GM21515 (cell line): ENCODE data around the gene ACAD9.
A peak's percentile ranks its signal among the peaks of the same experiment; 100 is the strongest.
"Not testable (repeated sequence)": the region's sequence is repeated elsewhere in the genome, so short reads cannot be mapped to it uniquely, and the experiment has no call there.

Experiments used
- ATAC-seq: cut with Tn5 transposase; IDR thresholded peaks from one replicate; pipeline ENCODE4 v1.9.1; 2021; ENCODE audit not compliant: unreplicated experiment

ACAD9 gene

DNA sequence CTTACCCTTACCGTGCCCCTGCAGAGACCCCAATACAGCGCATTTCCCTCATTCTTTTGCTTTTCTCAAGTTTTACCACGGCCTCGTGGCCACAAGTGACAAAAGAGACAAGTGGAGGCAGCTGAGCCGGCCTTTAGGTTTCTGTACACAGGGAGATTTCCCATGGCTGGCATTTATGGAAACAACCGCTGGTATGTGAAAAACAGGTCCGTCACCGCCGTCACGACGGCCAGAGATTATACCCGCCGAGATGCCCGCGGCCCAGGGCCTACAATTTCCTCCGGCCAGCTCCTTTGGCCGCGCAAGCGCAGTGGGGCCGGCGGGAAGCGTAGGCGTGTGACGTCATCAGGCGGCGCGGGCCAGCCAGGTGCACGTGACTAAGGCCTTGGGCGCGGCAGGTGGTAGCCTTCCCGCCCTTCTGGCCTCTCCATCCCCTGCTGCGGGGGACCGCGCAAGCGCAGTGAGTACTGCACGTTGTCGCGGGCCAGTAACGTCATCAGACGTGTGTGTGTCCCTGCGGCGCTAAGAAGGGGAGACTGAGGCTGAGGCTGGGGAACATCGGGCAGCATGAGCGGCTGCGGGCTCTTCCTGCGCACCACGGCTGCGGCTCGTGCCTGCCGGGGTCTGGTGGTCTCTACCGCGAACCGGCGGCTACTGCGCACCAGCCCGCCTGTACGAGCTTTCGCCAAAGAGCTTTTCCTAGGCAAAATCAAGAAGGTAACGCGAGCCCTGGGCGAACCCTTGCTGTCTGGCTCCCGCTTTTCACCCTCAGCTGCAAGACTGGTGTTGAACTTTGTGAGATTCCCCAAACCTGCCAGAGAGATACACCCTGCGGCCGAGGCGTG lies at the start of gene ACAD9:
TSS of gene ACAD9 (plus strand) at position 496 of the 845 bp plus-strand sequence. CDS start at position 568, 72 bp downstream.
- ATAC-seq = peak; percentile 88

DNA sequence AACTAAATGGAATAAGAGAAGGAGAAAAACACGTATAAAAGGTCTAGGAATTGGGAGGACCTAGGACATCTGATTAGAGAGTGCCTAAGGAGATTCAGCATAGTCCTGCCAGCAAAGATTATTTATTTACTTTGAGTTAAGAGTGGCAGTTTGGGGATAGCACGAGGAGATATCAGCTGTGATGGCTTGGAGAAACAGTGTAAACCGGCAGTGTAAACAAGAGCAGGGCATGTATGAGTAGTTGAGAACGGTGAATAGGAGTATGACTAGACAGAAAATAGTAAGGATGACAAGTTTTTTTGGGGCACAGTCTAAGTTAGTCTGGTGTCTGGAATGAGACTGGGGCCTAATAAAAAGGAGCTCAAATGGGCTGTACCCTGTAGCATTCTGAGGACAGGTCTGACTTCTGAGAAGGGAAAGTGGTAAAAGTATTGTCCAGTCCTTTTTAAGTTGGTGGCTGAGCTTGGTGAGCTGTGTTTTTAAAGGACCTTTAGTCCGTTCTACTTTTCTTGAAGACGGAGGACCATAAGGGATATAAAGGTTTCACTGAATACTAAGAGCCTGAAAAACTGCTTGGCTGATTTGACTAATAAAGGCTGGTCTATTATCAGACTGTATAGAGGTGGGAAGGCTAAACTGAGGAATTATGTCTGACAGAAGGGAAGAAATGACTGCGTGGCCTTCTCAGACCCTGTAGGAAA lies 49.3 kb upstream of the ACAD9 start:
- ATAC-seq = not testable (repeated sequence)

DNA sequence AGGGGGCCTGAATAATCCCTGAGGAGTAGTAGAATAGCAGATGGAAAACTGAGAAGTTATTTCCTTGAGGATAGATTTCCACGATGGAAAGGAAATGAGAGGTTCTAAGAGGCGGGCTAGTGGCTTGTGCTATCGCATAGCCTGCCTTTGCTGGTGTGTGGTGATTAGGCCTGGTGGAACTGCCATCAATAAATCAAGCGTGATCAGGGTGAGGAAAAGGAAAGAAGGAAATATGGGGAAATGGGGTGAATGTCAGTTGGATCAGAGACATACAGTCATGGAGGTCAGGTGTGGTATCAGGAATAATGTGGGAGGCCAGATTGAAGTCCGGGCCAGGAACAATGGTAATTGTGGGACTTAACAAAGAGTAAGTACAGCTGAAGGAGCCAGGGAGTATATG lies 48.7 kb upstream of the ACAD9 start:
- ATAC-seq = not testable (repeated sequence)

DNA sequence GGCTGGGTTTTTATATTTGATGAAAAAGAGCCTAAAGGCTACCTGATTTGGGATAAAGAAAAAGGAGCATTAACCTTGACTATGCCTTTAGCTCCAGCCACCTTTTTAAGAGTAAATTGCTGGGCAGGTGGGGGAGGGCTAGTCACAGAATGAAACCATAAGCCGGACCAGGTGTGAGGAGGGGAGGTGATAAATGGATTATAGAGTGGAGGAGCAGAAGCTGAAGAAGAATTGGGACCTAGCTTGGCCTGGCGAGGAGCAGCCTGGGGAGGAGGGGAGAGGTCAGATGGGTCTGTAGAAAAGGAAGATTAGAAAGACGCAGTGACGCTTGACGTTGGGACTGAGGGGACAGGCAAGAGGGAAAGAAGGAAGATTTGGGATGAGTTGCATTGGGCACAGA lies 46.4 kb upstream of the ACAD9 start:
- ATAC-seq = not testable (repeated sequence)

DNA sequence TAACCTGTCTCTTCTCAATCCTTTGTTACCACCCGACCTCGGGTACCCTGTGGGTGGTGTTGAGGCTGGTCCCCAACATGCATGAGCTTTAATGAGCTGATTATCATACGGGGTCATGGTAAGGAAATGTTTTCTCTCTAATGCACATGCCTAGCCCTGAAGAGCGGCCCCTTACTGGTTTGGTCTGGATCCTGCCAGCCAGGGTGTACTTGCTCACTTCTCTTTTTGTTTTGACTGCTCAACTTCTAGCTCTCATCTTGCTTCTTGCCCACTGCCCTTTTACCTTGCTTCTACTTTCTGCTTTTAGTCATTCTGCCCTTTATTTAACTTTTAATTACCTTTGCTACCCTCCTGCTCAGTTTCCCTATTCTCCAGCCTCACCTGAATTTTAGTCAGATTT lies 44.3 kb upstream of the ACAD9 start:
- ATAC-seq = no peak

DNA sequence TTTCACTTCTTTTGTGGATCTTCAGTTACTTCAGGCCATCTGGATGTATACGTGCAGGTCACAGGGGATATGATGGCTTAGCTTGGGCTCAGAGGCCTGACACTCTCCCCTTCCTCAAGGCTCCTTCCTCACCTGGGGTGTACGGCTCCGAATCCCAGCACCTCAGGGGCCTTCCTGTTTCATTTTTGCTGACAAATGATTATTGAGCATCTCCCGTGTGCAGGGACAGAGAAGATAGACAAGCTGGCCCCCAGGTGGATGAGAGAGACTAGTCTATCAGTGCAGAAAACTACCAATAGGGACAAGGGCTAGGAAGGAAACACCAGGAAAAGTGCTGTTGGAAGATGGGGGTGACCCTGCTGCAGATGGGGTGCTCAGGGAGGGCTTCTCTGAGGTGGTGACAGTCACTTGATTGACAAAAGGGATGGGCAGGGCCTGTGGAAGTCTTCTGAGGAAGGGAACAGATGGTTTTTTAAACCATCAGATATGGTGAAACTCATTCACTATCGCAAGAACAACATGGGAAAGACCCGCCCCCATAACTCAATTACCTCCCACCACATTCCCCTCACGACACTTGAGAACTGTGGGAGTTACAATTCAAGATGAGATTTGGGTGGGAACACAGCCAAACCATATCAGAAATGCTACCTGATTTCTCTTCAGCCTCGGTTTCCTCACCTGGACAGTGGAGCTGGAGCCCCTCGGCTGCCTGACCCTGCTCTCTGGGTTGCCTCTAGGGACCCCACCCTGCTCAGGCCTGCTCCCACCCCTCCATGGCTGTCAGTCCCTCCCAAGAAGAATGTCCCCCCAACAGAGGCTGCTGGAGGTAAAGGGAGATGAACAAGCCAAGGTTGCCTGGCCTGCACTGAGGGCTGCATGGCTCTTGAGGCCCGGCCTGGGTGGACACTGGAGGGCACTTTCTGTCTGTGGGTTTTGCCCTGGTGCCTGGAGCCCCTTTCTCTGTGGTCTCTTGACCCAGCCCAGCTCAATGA lies 37.2 kb upstream of the ACAD9 start:
- ATAC-seq = no peak

DNA sequence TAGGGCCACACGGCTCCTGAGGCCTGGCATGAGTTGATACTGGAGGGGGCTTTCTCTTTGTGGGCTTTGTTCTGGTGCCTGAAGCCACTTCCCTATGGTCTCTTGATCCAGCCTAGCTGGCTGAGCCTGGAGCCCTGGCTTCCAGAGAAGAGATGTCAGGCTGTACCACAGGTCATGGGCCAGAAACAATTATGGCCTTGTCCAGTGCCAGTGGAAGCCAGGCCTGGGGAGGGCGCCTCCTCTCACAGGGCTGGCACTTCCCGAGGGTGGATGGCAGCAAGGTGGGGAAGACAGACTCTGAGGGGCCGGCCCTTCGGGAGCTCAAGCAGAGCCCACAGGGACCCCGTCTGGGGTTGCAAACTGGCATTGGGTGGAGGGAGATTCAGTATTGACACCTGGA lies 34.9 kb upstream of the ACAD9 start:
- no peak for ATAC-seq

DNA sequence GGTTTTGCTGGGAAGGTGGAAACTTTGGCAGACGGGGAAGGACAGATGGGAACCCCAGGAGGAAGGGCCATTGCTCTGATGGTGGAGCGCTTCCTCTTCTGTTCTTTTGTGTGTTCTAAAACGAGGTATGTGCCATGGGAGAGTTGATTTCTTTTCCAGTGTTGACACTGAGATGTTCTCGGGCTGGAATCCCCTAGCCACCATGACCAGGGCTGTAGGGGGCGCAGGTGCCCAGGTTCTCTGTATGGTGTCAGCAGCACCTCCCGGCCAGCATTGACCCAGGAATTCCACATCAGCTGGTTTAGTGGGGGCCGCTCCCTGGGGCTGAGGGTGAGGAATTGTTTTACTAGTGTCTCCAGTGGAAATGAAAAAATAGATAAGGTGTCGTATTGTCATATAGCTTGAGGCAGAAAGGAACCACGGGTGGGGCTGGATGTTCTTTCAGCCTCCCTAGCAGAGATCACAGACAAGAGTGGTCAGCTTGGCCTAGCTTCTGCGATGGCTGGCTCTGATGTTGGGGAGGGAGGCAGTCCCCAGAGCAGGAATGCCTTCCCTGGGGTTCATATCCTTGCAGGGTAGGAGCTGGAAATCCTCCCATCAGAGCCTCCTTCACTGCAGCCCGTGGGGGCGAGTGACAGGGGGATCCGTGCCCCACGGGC lies 34.2 kb upstream of the ACAD9 start:
- ATAC-seq = no peak

DNA sequence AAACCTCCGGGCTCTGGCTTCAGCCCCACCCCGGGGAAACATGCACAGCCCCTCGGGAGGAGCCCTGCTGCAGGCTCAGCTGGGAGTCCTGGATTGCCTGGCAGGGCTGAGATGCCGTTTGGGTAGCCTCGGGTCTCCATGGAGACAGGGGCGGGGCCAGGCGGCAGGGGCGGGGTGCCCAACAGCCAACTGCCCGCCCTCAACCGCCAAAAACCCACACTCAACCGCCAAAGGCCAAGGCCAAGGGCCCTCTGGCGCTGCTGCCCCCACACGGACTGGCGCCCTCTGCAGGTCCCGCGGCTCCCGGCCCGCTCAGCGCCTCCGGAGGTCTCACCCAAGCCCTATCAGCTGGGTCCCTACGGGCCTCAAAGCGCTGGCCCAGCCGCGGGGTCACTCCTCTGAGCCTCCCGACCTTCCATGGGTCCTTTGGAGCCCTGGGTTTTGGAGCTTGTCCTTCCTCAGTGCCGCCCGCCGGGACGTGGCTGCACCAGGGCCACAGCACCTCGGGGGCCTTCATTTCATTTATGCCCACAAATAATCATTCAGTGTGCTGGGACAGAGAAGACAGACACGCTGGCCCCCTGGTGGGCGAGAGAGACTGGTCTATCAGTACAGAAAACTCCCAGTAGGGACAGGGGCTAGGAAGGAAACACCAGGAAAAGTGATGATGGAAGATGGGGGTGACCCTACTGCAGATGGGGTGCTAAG lies 33.5 kb upstream of the ACAD9 start:
- ATAC-seq = peak; percentile 54

DNA sequence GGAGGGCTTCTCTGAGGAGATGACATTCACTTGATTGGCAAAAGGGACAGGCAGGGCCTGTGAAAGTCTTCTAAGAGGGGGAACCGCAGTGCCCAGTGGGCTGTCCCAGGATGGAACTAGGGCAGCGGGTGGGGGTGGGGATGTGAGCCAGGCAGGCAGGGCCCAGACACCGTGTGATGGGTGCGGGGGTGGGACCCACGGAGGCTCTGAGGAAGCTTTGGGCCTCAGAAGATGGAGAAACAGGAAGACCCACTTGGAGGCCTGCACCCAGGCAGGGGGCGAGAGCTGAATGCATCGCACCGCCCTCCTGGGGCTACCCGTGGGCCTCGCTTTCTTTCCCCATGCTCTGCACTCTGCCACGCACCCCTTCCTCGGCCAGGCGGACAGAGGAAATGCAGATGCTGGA lies 32.9 kb upstream of the ACAD9 start:
- ATAC-seq = no peak

DNA sequence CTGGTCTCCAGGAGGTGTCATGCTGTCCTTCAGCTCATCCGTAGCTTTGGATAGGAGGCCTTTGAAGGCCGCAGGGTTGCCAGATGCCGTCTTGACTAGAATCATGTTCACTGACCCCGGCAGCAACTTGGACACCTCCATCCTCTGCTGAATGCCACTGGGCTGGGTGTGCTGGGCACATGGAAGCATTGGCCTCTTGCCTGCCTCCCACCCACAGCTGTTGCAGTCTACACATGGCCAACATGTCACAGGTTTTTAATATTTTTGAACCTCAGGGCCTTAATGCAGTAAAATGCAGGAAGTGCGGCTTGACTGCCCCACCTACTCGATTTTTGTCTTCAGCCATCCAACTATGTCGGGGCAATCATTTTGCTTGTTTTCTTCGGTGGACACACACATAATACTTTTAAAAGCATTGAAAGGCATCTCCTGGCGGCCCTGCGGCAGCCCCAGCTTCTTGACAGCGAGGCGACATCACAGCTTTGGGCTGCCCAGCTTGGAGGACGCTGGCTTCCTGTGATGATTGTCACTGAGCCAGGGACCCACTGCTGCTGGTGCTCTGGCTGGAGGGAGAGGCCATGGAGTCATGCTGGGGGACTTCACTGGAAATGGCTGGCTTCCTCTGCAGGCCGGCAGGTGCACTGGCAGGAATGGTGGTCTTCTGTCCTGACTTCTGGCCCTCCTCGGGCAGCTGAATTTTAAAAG lies 31.6 kb upstream of the ACAD9 start:
- no peak for ATAC-seq

DNA sequence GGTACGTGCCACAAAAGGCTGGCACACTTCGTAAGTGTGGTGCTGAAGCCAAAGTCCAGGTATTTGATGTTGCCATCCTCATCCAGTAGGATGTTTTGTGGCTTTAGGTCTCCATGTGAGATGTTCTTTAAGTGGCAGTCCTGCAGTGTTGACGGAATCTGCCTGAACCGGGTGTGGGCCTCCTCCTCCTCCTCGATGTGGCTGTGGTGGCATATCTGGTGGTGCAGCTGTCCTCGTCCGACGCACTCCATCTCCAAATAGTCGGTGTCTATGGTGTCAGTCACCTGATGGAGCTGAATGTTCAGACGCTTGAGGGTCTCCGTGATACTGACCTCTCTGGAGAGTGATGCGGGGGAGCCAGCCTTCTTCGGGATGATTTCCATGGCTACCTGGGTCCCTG lies 30.5 kb upstream of the ACAD9 start:
- no peak for ATAC-seq

DNA sequence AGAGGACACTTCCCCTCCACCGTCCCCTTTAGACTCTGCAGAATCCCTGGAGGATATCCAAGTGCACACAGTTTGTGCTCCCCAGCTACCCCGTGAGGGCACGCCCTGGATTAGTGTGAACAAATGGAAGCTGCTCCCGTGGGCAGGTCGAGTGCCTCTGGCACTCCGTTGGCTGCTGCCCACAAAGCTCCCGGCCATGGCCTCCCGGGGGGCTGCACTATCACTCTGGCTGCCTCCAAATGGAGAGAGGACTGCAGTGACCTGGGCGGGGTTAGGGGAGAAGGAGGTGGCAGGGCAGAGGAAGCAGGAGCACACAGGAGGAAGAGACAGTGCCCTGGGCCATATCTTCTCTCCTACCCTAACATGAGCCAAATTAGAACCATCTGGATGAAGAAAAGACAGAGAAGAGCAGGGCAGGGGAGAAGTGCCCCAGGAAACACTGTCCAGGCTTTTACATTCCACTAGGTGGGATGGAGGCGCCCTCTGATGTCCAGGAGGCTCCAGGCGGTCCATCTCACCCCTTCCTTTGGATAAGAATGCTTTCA lies 29.4 kb upstream of the ACAD9 start:
- ATAC-seq = no peak

DNA sequence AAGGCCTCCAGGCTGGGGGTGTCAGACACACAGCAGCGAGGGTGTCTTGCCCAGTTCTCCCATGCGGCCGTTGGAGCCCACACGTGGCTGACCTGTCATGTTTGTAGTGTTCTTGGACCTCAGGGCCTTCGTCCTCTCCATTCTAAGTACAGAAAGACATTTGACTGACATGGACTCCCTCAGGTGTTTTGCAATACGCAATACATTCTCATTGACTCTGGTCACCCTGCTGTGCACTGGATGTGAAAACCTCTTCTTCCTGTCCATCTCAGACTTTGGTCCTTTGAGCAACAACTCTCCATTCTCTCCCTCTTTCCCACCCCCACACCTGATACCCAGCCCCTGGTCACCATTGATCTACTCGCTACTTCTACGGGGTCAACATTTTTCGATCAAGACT lies 28.9 kb upstream of the ACAD9 start:
- ATAC-seq = no peak

DNA sequence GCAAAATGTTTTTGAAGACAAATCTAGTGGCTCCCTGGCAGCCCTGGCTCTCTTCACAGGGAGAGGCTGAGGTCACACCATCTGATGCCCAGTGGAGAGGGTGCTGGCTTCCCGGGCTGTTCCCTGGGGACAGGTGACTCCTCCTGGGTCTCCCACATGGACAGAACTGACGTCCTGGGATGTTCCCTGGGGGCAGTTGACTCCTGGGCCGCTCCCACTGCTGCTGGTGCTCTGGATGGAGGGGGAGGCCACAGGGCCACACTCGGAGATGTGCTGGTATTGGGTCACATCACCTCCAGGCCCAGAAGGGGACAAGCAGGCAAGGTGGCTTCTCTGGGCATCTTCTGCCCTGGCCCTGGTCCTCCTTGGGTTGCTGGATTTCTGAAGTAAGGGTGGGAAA lies 27.8 kb upstream of the ACAD9 start:
- no peak for ATAC-seq

DNA sequence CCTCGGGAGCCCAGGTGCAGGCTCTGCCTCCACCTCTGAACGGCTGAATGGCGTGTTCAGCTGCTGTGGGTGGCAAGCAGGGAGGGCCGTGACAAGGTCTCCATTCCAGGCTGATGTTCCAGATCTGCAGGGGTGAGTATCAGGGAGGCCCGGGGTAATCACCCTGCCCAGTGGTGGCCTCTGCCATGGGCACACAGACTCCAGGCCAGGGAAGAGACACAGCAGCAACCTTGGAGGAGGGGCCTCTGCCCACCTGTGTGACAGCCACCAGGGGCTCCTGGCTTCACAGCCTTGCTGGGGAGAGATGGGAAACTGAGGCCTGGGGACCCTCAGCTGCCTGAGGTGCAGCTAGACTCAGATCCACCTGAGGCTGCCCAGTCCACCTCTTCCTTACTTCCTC lies 25.6 kb upstream of the ACAD9 start:
- no peak for ATAC-seq

DNA sequence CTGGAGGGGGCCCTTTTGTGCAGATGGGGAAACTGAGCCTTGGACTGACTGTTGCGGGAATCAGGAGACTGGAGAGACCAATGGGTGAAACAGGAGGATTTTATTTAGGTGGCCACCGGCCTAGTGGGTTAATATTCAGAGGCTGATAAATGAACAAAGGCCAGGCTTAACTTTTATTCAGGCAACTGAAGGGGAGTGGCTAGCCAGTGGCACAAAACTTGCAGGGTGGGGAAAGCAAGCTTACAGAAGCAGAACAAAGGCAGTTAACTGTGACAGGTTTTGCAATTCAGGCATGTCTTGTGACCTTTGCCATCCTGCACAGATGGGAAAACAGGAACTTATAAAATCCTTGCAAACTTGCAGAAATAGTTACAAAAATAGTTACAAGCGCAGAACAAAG lies 24.9 kb upstream of the ACAD9 start:
- ATAC-seq = no peak

DNA sequence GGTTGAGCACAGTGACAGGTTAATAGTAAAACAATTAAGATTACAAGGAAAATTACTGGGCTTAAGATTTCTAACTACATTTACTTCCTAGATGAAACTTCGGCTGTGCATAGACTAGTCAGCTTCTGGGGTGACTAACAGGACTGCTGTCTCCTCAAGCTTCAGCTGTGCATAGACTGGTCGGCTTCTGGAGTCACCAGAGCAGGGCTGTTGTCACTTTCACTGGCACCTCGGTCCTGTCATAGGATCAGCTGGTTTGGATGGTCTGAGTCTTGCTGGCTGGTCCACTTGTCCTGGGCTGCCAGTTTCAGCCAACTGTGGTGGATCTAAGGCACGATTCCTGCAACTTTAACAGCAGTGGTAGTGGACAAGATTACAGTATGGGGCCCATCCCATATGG lies 23.9 kb upstream of the ACAD9 start:
- ATAC-seq = no peak

DNA sequence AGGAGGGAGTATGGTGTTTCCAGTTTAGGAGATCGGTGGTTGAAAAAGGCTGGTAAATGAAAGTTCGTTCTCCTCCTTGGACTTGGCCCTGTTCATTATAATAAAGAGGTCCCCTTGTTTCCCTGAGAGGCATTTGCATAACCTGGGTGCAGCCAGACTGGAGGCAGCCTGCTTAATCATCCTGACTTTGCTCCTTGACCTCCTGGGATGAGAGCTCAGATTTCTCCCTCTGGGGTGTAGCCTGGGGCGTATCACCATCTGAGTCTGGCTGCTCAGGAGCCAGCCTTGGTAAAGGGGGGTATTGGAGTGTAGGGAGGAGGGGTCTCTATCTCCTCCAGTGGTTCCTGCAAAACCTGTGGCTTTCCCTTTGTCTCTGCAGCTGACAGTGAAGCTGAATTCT lies 21.3 kb upstream of the ACAD9 start:
- no peak for ATAC-seq
